RWPE1 (cell line): Measurements from ENCODE around the gene SYTL3.

ENCODE experiments used
- CTCF ChIA-PET: fragments of 350-600 bp; sonication (Branson Sonifier 250); formaldehyde crosslinking; extraction: SDS; loops from one replicate; lab custom pipeline; 2021; lab: Yijun Ruan, JAX
- POLR2A ChIA-PET: fragments of 400-600 bp; formaldehyde crosslinking; extraction: SDS; loops from one replicate; lab custom pipeline; 2020; ENCODE audit warnings: antibody characterized with exemption; ENCODE audit not compliant: low non-redundant PET; lab: Yijun Ruan, JAX
- DNase-seq: peaks from one replicate; pipeline ENCODE4 v3.0.0; 2012; ENCODE audit warnings: low spot score
- H3K27ac ChIP-seq: fragments of 450-650 bp; 2 replicates; pipeline ENCODE4 v1.5.1; 2017
- CTCF ChIP-seq: fragments of 450-650 bp; conservative IDR thresholded peaks from 2 replicates; pipeline ENCODE4 v1.5.1; 2017; ENCODE audit warnings: low read depth, mild to moderate bottlenecking

SYTL3 gene

GRCh38 chr6:158703837-158704822 is 54.3 kb downstream of the SYTL3 start:
- peak overlapping the region; percentile 49 for H3K27ac ChIP-seq
- peak; percentile 82 for DNase-seq
- CTCF ChIA-PET = interaction anchor here (0.5 to 2.2 kb wide), 23 partner anchors 18 to 695 kb away, joined by 3 to 16 read pairs (median 4); partner anchors contain the start of gene EZR
- POLR2A ChIA-PET = no interaction called here
- TF ChIP-seq CTCF = peak; percentile 99

- peak overlapping the region; percentile 33 for H3K27ac ChIP-seq
- ChIA-PET POLR2A (no interaction called here), CTCF (interaction anchor here (0.6 to 1.0 kb wide), 5 partner anchors 24 to 267 kb away, joined by 3 to 4 read pairs (median 4); no protein-coding TSS in a partner anchor)
- TF ChIP-seq CTCF = no peak
- DNase-seq = no peak
Measured at GRCh38 chr6:158705386-158706126, 55.7 kb downstream of the SYTL3 start.

- peak; percentile 23; the same call in 1 of the 2 replicates for TF ChIP-seq CTCF
- peak; percentile 57 for DNase-seq
- H3K27ac ChIP-seq = peak overlapping the region; percentile 33
- ChIA-PET POLR2A (interaction anchor here (0.7 kb wide), 1 partner anchor 164 kb away, joined by 3 read pairs; no protein-coding TSS in a partner anchor), CTCF (interaction anchor here (0.6 to 1.3 kb wide), 8 partner anchors 24 to 270 kb away, joined by 3 to 4 read pairs (median 4); no protein-coding TSS in a partner anchor)
Measured at GRCh38 chr6:158706369-158706982, 56.6 kb downstream of the SYTL3 start.

GRCh38 chr6:158707120-158707820 is 57.4 kb downstream of the SYTL3 start:
- no peak for TF ChIP-seq CTCF
- peak; percentile 34 for DNase-seq
- CTCF ChIA-PET = interaction anchor here (0.5 to 1.9 kb wide), 7 partner anchors 40 to 269 kb away, joined by 3 to 5 read pairs (median 3); no protein-coding TSS in a partner anchor
- POLR2A ChIA-PET = interaction anchor here (0.7 kb wide), 1 partner anchor 163 kb away, joined by 3 read pairs; no protein-coding TSS in a partner anchor
- peak overlapping the region; percentile 84 for H3K27ac ChIP-seq

GRCh38 chr6:158707821-158708195 is 58.0 kb downstream of the SYTL3 start:
- DNase-seq = peak; percentile 69
- CTCF ChIA-PET = interaction anchor here (0.5 to 1.9 kb wide), 3 partner anchors 40 to 73 kb away, joined by 4 to 5 read pairs (median 4); no protein-coding TSS in a partner anchor
- peak overlapping the region; percentile 84 for H3K27ac ChIP-seq

More at GRCh38 chr6:158707821-158708195, 58.0 kb downstream of the SYTL3 start:
- TF ChIP-seq CTCF = no peak
- POLR2A ChIA-PET = no interaction called here
